ENCODE results near the gene ZNF267. TPM values are rescaled to one million over a fixed set of nuclear protein-coding genes. Genes with fewer than 3 reads are reported as not detected.
"Not testable (repeated sequence)": the region's sequence is repeated elsewhere in the genome, so short reads cannot be mapped to it uniquely, and the experiment has no call there.

ZNF267 gene
- total RNA-seq, 1 experiment from 2014 or later: 25.3 TPM

DNA sequence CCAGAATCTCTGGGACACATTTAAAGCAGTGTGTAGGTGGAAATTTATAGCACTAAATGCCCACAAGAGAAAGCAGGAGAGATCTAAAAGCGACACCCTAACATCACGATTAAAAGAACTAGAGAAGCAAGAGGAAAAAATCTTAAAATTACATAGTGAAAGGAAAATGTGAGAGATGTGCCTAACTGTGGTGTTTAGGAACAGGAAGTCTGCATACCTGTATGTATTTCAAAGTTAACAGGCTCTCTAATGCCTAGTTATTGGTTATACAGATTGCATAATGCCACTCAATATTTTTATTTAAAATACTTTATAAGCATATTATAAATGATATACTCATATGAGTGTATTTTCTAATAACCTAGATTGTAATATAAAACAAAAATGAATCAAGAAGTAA lies 25.9 kb downstream of the ZNF267 start:
- TF ChIP-seq GRHL2 (CRISPR knock-in tag; IDR thresholded peaks at IDR 0.05; ENCODE audit: insufficient replicate concordance, severe bottlenecking) (no peak), GABPB1 (CRISPR knock-in tag; IDR thresholded peaks at IDR 0.05) (no peak), ZNF138 (CRISPR knock-in tag; conservative IDR thresholded peaks at IDR 0.05) (no peak), ZNF232 (CRISPR knock-in tag; IDR thresholded peaks at IDR 0.05) (no peak), TCF7 (CRISPR knock-in tag; IDR thresholded peaks at IDR 0.05; ENCODE audit: low read depth) (no peak), SP1 (CRISPR knock-in tag; conservative IDR thresholded peaks at IDR 0.05) (no peak), CBFB (CRISPR knock-in tag; IDR thresholded peaks at IDR 0.05; ENCODE audit: low read depth) (no peak), NFE2L1 (CRISPR knock-in tag; IDR thresholded peaks at IDR 0.05) (no peak)
- TF ChIP-seq, protein P1, sequence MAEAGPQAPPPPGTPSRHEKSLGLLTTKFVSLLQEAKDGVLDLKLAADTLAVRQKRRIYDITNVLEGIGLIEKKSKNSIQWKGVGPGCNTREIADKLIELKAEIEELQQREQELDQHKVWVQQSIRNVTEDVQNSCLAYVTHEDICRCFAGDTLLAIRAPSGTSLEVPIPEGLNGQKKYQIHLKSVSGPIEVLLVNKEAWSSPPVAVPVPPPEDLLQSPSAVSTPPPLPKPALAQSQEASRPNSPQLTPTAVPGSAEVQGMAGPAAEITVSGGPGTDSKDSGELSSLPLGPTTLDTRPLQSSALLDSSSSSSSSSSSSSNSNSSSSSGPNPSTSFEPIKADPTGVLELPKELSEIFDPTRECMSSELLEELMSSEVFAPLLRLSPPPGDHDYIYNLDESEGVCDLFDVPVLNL (CRISPR knock-in tag; IDR thresholded peaks at IDR 0.05; ENCODE audit: borderline replicate concordance, low read depth): no peak
- TF ChIP-seq, protein P2, sequence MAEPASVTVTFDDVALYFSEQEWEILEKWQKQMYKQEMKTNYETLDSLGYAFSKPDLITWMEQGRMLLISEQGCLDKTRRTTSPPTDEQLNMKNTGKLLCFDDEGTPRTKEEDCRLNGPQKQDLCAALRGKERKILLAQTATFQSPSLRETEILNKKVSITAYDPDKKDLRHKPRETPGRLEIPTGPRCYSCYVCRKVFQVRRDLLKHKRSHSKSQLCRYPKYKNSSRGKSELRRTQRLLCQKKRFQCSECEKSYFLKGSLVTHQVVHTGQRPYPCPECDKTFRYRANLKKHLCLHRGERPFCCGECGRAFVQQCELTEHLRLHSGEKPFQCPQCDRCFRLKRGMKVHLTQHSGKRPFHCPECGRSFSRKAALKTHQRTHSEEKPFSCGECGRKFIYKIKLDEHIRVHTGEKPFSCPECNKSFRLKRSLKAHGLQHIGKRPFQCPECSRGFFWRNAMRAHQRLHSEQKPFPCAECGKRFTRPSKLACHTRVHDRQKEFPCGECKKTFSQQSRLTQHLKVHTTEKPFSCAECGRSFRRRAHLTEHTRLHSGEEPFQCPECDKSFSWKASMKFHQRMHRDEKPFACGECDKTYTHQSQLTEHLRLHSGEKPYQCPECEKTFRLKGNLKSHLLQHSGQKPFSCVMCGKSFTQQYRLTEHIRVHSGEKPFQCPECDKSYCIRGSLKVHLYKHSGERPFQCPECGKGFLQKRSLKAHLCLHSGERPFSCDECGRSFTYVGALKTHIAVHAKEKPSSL (CRISPR knock-in tag; conservative IDR thresholded peaks at IDR 0.05): no peak
- ATAC-seq: no peak
- H3K9me3 Mint-ChIP-seq: peaks cover 73% of the 10 kb centered on the region
- H3K4me3 Mint-ChIP-seq: no peak overlapping the region
- ChIA-PET POLR2A (no interaction called here), CTCF (no interaction called here)
- no peaks in the 10 kb centered on the region for H3K4me1 Mint-ChIP-seq
- no peak for DNase-seq (ENCODE audit: low spot score)
- no peaks in the 10 kb centered on the region for H3K27me3 Mint-ChIP-seq (ENCODE audit: low read depth)
- no peak overlapping the region for H3K27ac Mint-ChIP-seq
- peaks cover 80% of the 10 kb centered on the region for H3K36me3 Mint-ChIP-seq

DNA sequence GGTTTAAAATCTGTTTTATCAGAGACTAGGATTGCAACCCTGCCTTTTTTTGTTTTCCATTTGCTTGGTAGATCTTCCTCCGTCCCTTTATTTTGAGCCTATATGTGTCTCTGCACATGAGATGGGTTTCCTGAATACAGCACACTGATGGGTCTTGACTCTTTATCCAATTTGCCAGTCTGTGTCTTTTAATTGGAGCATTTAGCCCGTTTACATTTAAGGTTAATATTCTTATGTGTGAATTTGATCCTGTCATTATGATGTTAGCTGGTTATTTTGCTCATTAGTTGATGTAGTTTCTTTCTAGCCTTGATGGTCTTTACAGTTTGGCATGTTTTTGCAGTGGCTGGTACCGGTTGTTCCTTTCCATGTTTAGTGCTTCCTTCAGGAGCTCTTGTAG lies 31.0 kb downstream of the ZNF267 start:
- H3K4me3 Mint-ChIP-seq; H3K27ac Mint-ChIP-seq; ATAC-seq; POLR2A ChIA-PET; CTCF ChIA-PET; H3K27me3 Mint-ChIP-seq (ENCODE audit: low read depth); DNase-seq (ENCODE audit: low spot score); H3K4me1 Mint-ChIP-seq: not testable (repeated sequence)
- H3K9me3 Mint-ChIP-seq: peaks cover 64% of the 10 kb centered on the region
- peaks cover 76% of the 10 kb centered on the region for H3K36me3 Mint-ChIP-seq

DNA sequence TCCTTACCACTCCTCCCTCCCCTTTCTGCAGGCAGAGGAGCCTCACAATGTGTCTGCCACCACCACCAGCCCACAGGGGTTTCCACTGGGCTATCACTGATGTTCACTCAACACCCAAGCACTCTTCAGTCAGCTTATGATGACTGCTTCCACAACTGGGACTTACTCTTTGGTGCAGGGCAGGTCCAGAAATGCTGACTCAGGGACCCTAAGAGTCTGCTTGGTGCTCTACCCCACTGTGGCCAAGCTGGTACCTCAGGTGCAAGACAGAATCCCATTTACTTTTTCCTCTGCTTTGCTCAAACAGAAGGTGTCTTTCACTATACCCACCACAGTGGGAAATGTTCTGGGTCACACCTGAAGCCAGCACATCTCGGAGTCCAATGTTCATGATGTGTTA lies 40.1 kb downstream of the ZNF267 start:
- ChIA-PET POLR2A (no interaction called here), CTCF (no interaction called here)
- Mint-ChIP-seq H3K36me3 (peaks cover 99% of the 10 kb centered on the region), H3K9me3 (peaks cover 97% of the 10 kb centered on the region), H3K27me3 (ENCODE audit: low read depth) (peaks cover 11% of the 10 kb centered on the region), H3K4me3 (no peak overlapping the region), H3K4me1 (no peaks in the 10 kb centered on the region), H3K27ac (no peak overlapping the region)
- DNase-seq (ENCODE audit: low spot score) (no peak), ATAC-seq (no peak)
- TF ChIP-seq OVOL2 (CRISPR knock-in tag; IDR thresholded peaks at IDR 0.05; ENCODE audit: borderline replicate concordance) (no peak), MXD4 (CRISPR knock-in tag; IDR thresholded peaks at IDR 0.05; ENCODE audit: borderline replicate concordance) (no peak), CREB1 (CRISPR knock-in tag; IDR thresholded peaks at IDR 0.05) (no peak), NFYB (CRISPR knock-in tag; conservative IDR thresholded peaks at IDR 0.05; ENCODE audit: low read depth) (no peak), GABPB1 (CRISPR knock-in tag; IDR thresholded peaks at IDR 0.05) (no peak), TCF7 (CRISPR knock-in tag; IDR thresholded peaks at IDR 0.05; ENCODE audit: low read depth) (no peak), TEAD1 (CRISPR knock-in tag; IDR thresholded peaks at IDR 0.05) (no peak), ZNF416 (CRISPR knock-in tag; IDR thresholded peaks at IDR 0.05) (no peak), CBFB (CRISPR knock-in tag; IDR thresholded peaks at IDR 0.05; ENCODE audit: low read depth) (no peak), FOXJ3 (CRISPR knock-in tag; IDR thresholded peaks at IDR 0.05; ENCODE audit: borderline replicate concordance) (no peak)
- TF ChIP-seq, protein P3, sequence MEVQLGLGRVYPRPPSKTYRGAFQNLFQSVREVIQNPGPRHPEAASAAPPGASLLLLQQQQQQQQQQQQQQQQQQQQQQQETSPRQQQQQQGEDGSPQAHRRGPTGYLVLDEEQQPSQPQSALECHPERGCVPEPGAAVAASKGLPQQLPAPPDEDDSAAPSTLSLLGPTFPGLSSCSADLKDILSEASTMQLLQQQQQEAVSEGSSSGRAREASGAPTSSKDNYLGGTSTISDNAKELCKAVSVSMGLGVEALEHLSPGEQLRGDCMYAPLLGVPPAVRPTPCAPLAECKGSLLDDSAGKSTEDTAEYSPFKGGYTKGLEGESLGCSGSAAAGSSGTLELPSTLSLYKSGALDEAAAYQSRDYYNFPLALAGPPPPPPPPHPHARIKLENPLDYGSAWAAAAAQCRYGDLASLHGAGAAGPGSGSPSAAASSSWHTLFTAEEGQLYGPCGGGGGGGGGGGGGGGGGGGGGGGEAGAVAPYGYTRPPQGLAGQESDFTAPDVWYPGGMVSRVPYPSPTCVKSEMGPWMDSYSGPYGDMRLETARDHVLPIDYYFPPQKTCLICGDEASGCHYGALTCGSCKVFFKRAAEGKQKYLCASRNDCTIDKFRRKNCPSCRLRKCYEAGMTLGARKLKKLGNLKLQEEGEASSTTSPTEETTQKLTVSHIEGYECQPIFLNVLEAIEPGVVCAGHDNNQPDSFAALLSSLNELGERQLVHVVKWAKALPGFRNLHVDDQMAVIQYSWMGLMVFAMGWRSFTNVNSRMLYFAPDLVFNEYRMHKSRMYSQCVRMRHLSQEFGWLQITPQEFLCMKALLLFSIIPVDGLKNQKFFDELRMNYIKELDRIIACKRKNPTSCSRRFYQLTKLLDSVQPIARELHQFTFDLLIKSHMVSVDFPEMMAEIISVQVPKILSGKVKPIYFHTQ (CRISPR knock-in tag; IDR thresholded peaks at IDR 0.05): no peak
- TF ChIP-seq, protein P4, sequence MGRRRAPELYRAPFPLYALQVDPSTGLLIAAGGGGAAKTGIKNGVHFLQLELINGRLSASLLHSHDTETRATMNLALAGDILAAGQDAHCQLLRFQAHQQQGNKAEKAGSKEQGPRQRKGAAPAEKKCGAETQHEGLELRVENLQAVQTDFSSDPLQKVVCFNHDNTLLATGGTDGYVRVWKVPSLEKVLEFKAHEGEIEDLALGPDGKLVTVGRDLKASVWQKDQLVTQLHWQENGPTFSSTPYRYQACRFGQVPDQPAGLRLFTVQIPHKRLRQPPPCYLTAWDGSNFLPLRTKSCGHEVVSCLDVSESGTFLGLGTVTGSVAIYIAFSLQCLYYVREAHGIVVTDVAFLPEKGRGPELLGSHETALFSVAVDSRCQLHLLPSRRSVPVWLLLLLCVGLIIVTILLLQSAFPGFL (CRISPR knock-in tag; IDR thresholded peaks at IDR 0.05; ENCODE audit: borderline replicate concordance): no peak
- TF ChIP-seq, protein P5, sequence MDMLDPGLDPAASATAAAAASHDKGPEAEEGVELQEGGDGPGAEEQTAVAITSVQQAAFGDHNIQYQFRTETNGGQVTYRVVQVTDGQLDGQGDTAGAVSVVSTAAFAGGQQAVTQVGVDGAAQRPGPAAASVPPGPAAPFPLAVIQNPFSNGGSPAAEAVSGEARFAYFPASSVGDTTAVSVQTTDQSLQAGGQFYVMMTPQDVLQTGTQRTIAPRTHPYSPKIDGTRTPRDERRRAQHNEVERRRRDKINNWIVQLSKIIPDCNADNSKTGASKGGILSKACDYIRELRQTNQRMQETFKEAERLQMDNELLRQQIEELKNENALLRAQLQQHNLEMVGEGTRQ (CRISPR knock-in tag; IDR thresholded peaks at IDR 0.05): no peak
- TF ChIP-seq, protein P6, sequence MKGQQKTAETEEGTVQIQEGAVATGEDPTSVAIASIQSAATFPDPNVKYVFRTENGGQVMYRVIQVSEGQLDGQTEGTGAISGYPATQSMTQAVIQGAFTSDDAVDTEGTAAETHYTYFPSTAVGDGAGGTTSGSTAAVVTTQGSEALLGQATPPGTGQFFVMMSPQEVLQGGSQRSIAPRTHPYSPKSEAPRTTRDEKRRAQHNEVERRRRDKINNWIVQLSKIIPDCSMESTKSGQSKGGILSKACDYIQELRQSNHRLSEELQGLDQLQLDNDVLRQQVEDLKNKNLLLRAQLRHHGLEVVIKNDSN (CRISPR knock-in tag; IDR thresholded peaks at IDR 0.05): no peak
- TF ChIP-seq, protein P1 (CRISPR knock-in tag; IDR thresholded peaks at IDR 0.05; ENCODE audit: borderline replicate concordance, low read depth): no peak
- TF ChIP-seq, protein P7, sequence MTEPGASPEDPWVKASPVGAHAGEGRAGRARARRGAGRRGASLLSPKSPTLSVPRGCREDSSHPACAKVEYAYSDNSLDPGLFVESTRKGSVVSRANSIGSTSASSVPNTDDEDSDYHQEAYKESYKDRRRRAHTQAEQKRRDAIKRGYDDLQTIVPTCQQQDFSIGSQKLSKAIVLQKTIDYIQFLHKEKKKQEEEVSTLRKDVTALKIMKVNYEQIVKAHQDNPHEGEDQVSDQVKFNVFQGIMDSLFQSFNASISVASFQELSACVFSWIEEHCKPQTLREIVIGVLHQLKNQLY (CRISPR knock-in tag; IDR thresholded peaks at IDR 0.05): no peak
